ENCODE data around the gene TMEM45A.

DNA sequence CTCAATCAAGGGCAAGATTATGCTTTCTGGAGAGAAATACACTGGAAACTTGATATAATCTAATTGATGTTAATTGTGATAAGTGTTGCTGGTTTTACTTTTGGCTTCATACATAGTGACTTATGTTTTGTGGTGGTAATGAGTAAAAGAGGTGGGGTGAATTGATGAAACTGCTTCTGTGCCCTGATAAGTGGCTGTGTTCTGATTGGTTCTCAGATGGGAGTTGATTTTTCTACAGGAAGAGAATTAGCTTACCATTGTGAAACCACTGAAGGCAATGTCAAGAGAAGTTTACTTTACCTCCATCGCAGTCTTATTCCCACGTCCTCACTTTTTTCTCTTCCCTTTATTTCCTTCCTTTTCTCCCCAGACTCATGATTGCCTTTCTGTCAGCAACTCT, 23.8 kb downstream of the TMEM45A start:
- no peak for TF ChIP-seq ZFX (IDR thresholded peaks at IDR 0.05)
- TF ChIP-seq, protein P1, sequence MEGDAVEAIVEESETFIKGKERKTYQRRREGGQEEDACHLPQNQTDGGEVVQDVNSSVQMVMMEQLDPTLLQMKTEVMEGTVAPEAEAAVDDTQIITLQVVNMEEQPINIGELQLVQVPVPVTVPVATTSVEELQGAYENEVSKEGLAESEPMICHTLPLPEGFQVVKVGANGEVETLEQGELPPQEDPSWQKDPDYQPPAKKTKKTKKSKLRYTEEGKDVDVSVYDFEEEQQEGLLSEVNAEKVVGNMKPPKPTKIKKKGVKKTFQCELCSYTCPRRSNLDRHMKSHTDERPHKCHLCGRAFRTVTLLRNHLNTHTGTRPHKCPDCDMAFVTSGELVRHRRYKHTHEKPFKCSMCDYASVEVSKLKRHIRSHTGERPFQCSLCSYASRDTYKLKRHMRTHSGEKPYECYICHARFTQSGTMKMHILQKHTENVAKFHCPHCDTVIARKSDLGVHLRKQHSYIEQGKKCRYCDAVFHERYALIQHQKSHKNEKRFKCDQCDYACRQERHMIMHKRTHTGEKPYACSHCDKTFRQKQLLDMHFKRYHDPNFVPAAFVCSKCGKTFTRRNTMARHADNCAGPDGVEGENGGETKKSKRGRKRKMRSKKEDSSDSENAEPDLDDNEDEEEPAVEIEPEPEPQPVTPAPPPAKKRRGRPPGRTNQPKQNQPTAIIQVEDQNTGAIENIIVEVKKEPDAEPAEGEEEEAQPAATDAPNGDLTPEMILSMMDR (conservative IDR thresholded peaks at IDR 0.05) = no peak
